ENCODE results near the gene SVOP.

DNA sequence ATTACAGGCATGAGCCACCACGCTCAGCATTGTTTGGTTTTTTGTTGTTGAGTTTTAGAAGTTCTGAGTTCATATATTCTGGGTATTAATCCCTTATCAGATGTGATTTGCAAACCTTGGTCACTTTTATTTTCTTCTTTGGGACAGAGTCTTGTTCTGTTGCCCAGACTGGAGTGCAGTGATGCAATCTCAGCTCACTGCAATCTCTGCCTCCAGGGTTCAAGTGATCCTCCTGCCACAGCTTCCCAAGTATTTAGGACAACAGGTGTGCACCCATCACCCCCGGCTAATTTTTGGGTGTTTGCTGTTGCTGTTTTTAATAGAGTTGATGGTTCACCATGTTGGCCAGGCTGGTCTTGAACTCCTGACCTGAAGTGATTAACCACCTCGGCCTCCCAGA, 43.3 kb upstream of the SVOP start:
- TF ChIP-seq, protein P1, sequence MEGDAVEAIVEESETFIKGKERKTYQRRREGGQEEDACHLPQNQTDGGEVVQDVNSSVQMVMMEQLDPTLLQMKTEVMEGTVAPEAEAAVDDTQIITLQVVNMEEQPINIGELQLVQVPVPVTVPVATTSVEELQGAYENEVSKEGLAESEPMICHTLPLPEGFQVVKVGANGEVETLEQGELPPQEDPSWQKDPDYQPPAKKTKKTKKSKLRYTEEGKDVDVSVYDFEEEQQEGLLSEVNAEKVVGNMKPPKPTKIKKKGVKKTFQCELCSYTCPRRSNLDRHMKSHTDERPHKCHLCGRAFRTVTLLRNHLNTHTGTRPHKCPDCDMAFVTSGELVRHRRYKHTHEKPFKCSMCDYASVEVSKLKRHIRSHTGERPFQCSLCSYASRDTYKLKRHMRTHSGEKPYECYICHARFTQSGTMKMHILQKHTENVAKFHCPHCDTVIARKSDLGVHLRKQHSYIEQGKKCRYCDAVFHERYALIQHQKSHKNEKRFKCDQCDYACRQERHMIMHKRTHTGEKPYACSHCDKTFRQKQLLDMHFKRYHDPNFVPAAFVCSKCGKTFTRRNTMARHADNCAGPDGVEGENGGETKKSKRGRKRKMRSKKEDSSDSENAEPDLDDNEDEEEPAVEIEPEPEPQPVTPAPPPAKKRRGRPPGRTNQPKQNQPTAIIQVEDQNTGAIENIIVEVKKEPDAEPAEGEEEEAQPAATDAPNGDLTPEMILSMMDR (IDR thresholded peaks at IDR 0.05) = no peak
- TF ChIP-seq POLR2A (IDR thresholded peaks at IDR 0.05) = no peak

Measured in Peyer's patch (tissue), 4 donors.